ENCODE measurements around the gene CYP19A1.

GRCh38 chr15:51307325-51307724, 31.1 kb downstream of the CYP19A1 start:
- TF ChIP-seq CTCF (IDR thresholded peaks at IDR 0.05): no peak
- TF ChIP-seq POLR2A (IDR thresholded peaks at IDR 0.05): no peak
